ENCODE results near the gene CDH23.

- no peak for TF ChIP-seq CTCF (IDR thresholded peaks at IDR 0.05; ENCODE audit: poor library complexity)
- no peak for TF ChIP-seq EZH2phosphoT487 (IDR thresholded peaks at IDR 0.05; ENCODE audit: low read depth, severe bottlenecking, unreplicated experiment)
- TF ChIP-seq EZH2 (IDR thresholded peaks at IDR 0.05; ENCODE audit: borderline replicate concordance): no peak
These were observed 463.7 kb downstream of the CDH23 start for GRCh38 chr10:71860243-71861029.
